Upper lobe of left lung (tissue), 6 donors: ENCODE data around the gene UBASH3B. TPM values are rescaled to one million over a fixed set of nuclear protein-coding genes. Genes with fewer than 3 reads are reported as not detected.
A peak's percentile ranks its signal among the peaks of the same experiment; 100 is the strongest.

Experiments used
- ATAC-seq, 2 donors: fragments of 200-7000 bp; cut with Tn5 transposase; one replicate each; pipeline ENCODE4 v1.9.1; 2022; ENCODE audit warnings: mild to moderate bottlenecking in 2 of 2, moderate library complexity in 2 of 2; ENCODE audit not compliant: low FRiP score in 2 of 2
- DNase-seq, 2 donors: peaks; one replicate each; pipeline ENCODE4 v3.0.0-alpha.2; 2019 to 2020
- H3K27ac ChIP-seq, 4 donors: fragments of 200-600 bp; sonication (generic); one replicate each; pipeline ENCODE4 v1.5.1; 2016 to 2019
- H3K27me3 ChIP-seq, 4 donors: fragments of 200-600 bp; sonication (generic); one replicate each; pipeline ENCODE4 v1.5.1; 2017 to 2019
- H3K36me3 ChIP-seq, 4 donors: fragments of 200-600 bp; sonication (generic); one replicate each; pipeline ENCODE4 v1.5.1; 2016 to 2019
- H3K4me1 ChIP-seq, 4 donors: fragments of 200-600 bp; sonication (generic); one replicate each; pipeline ENCODE4 v1.5.1; 2018 to 2019
- H3K4me3 ChIP-seq, 4 donors: fragments of 200-600 bp; sonication (generic); one replicate each; pipeline ENCODE4 v1.5.1; 2017 to 2019; ENCODE audit warnings: mild to moderate bottlenecking in 2 of 4, moderate library complexity in 1 of 4
- H3K9me3 ChIP-seq, 4 donors: fragments of 200-600 bp; sonication (generic); one replicate each; pipeline ENCODE4 v1.5.1; 2018 to 2019
- EP300 ChIP-seq, 4 donors: sonication (generic); formaldehyde crosslinking; IDR thresholded peaks; one replicate each; pipeline ENCODE4 v1.5.1; 2017; ENCODE audit warnings: antibody characterized with exemption in 4 of 4, control low read depth in 2 of 4
- POLR2A ChIP-seq, 4 donors: fragments of 450-650 bp; IDR thresholded peaks; one replicate each; pipeline ENCODE4 v1.5.1; 2016 to 2017; ENCODE audit warnings: antibody characterized with exemption in 4 of 4, mild to moderate bottlenecking in 2 of 4
- POLR2AphosphoS5 ChIP-seq, 2 donors: sonication (generic); formaldehyde crosslinking; IDR thresholded peaks; one replicate each; pipeline ENCODE4 v1.5.1; 2017; ENCODE audit warnings: antibody characterized with exemption in 2 of 2
- WGBS, 2 donors: methylation state at CpG; one replicate each; pipeline ENCODE4 v1.1.5; 2017 to 2018; 5-methylcytosine and 5-hydroxymethylcytosine counted together
- total RNA-seq, 6 donors: library from RNA; depleted of rRNA in 4 of 6; stranded (reverse); fragments of >200 nt in 4 of 6; gene quantifications; one replicate each; pipeline versions ENCODE4 v1.1.0 to v1.2.1, GENCODE V29; 2016 to 2021
- TF ChIP-seq, protein P1 (sequence below), 6 experiments: fragments of 450-650 bp in 4 of 6; fragments of 200-600 bp in 2 of 6; sonication (generic) in 2 of 6; IDR thresholded peaks; one replicate each; pipeline ENCODE4 v1.5.1; 2016 to 2019; ENCODE audit warnings: antibody characterized with exemption in 6 of 6
- donor health status: DM: no; HTN: no; CAD: no; lungs with moderate emphysema.
- donor health status: DM: no; HTN: yes; CAD: no; lungs with severe emphysema.

Gene UBASH3B
- total RNA-seq, 6 donors from 2014 or later: 24.0 to 54.2 (median 40.4) TPM

DNA sequence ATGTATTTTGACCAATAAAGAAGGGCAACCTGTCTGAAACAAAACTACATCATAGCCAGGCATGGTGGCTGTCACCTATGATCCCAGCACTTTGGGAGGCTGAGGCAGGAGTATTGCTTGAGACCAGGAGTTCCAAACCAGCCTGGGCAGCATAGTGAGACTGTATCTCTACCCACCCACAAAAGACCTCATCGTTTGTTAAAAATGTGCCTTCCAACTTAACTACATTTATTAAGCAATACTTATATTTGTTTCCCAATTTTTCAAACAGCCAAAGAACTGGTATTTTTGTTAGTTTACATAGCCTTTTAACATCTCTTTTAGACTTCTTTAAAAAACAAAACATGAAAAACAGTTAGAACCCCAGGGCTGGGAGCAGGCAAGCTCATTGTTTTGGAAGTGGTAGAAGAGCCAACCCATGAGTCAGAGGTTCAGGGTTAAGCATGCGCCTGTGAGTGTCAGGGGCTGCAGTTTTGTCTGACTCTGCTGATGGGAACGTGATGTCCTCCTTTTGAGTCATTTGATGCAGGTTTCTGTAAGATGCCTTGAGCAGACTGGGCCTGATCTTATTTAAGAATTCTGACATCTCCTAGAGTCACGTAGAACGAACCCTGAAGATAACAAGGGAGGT lies 128.9 kb downstream of the UBASH3B start:
- H3K27ac ChIP-seq: peak overlapping the region; percentile 55 to 70 (median 62)
- peak in 1 of 2 donors; percentile 52 for ATAC-seq
- H3K9me3 ChIP-seq: no peaks in the 10 kb centered on the region
- peaks cover 0 to 15% (median 6%) of the 10 kb centered on the region in 4 donors for H3K36me3 ChIP-seq
- TF ChIP-seq POLR2A (IDR thresholded peaks at IDR 0.05) (no peak), EP300 (IDR thresholded peaks at IDR 0.05) (peak in 2 of 4 donors; percentile 22 to 27), POLR2AphosphoS5 (IDR thresholded peaks at IDR 0.05) (peak; percentile 4 to 70)
- TF ChIP-seq, protein P1, sequence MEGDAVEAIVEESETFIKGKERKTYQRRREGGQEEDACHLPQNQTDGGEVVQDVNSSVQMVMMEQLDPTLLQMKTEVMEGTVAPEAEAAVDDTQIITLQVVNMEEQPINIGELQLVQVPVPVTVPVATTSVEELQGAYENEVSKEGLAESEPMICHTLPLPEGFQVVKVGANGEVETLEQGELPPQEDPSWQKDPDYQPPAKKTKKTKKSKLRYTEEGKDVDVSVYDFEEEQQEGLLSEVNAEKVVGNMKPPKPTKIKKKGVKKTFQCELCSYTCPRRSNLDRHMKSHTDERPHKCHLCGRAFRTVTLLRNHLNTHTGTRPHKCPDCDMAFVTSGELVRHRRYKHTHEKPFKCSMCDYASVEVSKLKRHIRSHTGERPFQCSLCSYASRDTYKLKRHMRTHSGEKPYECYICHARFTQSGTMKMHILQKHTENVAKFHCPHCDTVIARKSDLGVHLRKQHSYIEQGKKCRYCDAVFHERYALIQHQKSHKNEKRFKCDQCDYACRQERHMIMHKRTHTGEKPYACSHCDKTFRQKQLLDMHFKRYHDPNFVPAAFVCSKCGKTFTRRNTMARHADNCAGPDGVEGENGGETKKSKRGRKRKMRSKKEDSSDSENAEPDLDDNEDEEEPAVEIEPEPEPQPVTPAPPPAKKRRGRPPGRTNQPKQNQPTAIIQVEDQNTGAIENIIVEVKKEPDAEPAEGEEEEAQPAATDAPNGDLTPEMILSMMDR (IDR thresholded peaks at IDR 0.05): no peak
- peaks cover 0 to 14% (median 6%) of the 10 kb centered on the region in 4 donors for H3K4me1 ChIP-seq
- no peak overlapping the region for H3K4me3 ChIP-seq
- WGBS, 2 donors: 66 to 70% methylated on average over 5 of the region's 5 CpGs
- H3K27me3 ChIP-seq: no peaks in the 10 kb centered on the region
- DNase-seq: no peak

DNA sequence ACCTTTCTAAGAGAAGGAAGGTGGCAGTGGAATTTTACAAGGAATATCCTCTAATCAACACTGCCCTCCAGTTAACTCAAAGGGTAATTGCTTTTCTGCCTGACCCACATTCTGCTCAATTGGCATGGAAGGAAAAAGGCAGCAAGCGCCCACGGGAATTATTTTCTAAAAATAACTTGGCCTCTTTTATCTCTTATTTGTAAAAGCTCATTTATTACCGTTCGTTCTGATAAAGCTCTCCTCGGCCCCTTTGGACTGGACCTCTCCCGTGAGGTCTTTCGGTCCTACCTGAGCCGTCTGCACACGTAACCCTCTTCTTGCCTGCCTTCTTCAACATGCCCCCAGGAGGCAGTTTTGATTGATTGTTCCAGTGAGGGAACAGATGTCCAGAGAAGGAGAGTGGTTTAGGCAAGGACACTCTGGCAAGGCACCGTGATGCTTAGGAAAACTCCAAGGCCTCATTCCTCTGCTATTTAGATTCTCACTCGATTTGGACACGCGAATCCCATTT lies 129.6 kb downstream of the UBASH3B start:
- H3K36me3 ChIP-seq: peaks cover 0 to 15% (median 4%) of the 10 kb centered on the region in 4 donors
- no peak overlapping the region for H3K4me3 ChIP-seq
- TF ChIP-seq POLR2A (IDR thresholded peaks at IDR 0.05) (no peak), EP300 (IDR thresholded peaks at IDR 0.05) (no peak), POLR2AphosphoS5 (IDR thresholded peaks at IDR 0.05) (no peak)
- TF ChIP-seq, protein P1 (IDR thresholded peaks at IDR 0.05): no peak
- peak overlapping the region; percentile 4 to 61 (median 50) for H3K27ac ChIP-seq
- no peaks in the 10 kb centered on the region for H3K27me3 ChIP-seq
- ATAC-seq (no peak), DNase-seq (no peak)
- no peaks in the 10 kb centered on the region for H3K9me3 ChIP-seq
- WGBS, 2 donors: 64 to 81% methylated on average over 13 of the region's 13 CpGs
- peaks cover 0 to 14% (median 6%) of the 10 kb centered on the region in 4 donors for H3K4me1 ChIP-seq

DNA sequence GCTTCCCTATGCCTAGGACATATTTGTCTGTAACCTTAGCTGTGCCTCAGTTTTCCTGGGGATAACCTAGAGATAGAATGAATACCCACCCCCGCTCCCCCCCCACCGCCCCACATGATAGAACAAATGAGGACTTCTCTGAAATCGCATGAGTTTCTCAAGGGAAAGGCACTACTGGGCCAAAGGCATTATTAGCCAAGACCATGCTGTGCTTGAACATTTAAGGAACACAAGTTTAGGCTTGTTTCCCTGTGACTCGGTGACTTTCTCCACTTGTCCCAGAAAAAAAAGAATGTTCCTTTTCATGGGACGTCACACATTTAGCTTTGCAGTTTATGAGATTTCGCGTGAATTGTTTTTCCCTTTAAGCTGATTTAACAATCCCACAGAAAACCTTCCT lies 131.4 kb downstream of the UBASH3B start:
- TF ChIP-seq EP300 (IDR thresholded peaks at IDR 0.05): peak in 2 of 4 donors; percentile 25 to 71
- TF ChIP-seq, protein P1 (IDR thresholded peaks at IDR 0.05): no peak
- DNase-seq: no peak
- Histone ChIP-seq H3K4me1 (peaks cover 0 to 1% (median 0%) of the 10 kb centered on the region in 4 donors), H3K4me3 (no peak overlapping the region), H3K27me3 (no peaks in the 10 kb centered on the region), H3K36me3 (peaks cover 0 to 15% (median 4%) of the 10 kb centered on the region in 4 donors), H3K9me3 (no peaks in the 10 kb centered on the region), H3K27ac (no peak overlapping the region)
- ATAC-seq: peak in 1 of 2 donors; percentile 23
- 88 to 90% methylated on average over 7 of the region's 7 CpGs for WGBS, 2 donors

DNA sequence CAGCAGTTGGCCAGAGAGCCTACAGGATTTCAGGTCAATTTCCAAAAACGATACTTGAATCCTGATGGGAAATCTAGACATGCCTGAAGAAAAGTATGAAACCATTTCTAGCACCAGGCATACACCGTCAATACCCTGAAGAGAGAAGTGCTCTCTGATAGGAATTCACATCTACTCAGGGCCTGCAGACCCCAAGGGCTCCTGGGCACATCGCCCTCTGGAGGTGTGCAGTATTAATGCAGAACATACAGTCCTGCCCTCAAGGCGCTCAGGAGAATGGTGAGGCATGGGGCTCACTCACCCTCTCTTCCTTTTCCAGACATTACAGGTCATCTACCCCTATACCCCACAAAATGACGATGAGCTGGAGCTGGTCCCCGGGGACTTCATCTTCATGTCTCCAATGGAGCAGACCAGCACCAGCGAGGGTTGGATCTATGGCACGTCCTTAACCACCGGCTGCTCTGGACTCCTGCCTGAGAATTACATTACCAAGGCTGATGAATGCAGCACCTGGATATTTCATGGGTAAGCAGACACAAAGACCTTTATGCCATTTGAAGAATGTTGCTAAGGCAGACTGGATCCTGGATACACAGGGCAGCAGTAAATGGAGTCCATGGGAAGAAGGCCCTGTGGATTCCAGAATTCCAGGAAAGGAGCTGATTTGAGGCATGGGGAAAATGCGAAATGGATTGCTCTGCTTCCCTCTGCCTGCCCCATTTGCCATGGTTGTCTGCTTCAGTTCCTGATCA lies 133.4 kb downstream of the UBASH3B start:
- H3K27me3 ChIP-seq: no peaks in the 10 kb centered on the region
- no peak for ATAC-seq
- no peak for DNase-seq
- H3K4me1 ChIP-seq: no peaks in the 10 kb centered on the region
- peaks cover 0 to 4% (median 1%) of the 10 kb centered on the region in 4 donors for H3K36me3 ChIP-seq
- H3K27ac ChIP-seq: no peak overlapping the region
- 95 to 96% methylated on average over 8 to 10 of the region's 10 CpGs for WGBS, 2 donors
- TF ChIP-seq POLR2A (IDR thresholded peaks at IDR 0.05) (no peak), POLR2AphosphoS5 (IDR thresholded peaks at IDR 0.05) (no peak), EP300 (IDR thresholded peaks at IDR 0.05) (no peak)
- TF ChIP-seq, protein P1 (IDR thresholded peaks at IDR 0.05): no peak
- no peaks in the 10 kb centered on the region for H3K9me3 ChIP-seq
- H3K4me3 ChIP-seq: no peak overlapping the region
